ENCODE measurements around the gene ARHGAP23.

ARHGAP23 gene

GRCh38 chr17:38425744-38426143, 2.5 kb upstream of the ARHGAP23 start:
- in situ Hi-C loops (cut with MboI; ENCODE audit: low pct_unique_long_range_greater_than_20kb, low sequenced_read_pairs, unreplicated experiment): no loop called here
- no peak for DNase-seq (ENCODE audit: low spot score)
- no peak for TF ChIP-seq CTCF (IDR thresholded peaks at IDR 0.05; ENCODE audit: extremely low read depth, insufficient read depth, missing control alignments)

DNA sequence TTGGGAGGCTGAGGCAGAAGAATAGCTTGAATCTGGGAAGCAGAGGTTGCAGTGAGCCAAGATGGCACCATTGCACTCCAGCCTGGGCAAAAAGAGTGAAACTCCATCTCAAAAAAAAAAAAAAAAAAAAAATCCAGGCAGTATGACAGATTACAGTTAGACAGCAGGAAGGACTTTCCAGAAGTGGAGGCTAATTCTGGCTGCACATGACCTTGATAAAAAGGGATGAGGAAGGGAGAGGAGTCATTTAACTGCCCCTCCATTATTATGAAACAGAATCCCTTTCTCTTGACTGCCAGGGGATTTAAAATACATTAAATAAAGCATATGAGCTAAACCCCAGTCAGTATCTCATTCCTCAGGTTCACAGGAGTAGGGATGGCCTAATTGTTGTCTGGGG, 1.8 kb upstream of the ARHGAP23 start:
- in situ Hi-C loops (cut with MboI; ENCODE audit: low pct_unique_long_range_greater_than_20kb, low sequenced_read_pairs, unreplicated experiment): no loop called here
- TF ChIP-seq CTCF (IDR thresholded peaks at IDR 0.05; ENCODE audit: extremely low read depth, insufficient read depth, missing control alignments): no peak
- DNase-seq (ENCODE audit: low spot score): no peak

DNA sequence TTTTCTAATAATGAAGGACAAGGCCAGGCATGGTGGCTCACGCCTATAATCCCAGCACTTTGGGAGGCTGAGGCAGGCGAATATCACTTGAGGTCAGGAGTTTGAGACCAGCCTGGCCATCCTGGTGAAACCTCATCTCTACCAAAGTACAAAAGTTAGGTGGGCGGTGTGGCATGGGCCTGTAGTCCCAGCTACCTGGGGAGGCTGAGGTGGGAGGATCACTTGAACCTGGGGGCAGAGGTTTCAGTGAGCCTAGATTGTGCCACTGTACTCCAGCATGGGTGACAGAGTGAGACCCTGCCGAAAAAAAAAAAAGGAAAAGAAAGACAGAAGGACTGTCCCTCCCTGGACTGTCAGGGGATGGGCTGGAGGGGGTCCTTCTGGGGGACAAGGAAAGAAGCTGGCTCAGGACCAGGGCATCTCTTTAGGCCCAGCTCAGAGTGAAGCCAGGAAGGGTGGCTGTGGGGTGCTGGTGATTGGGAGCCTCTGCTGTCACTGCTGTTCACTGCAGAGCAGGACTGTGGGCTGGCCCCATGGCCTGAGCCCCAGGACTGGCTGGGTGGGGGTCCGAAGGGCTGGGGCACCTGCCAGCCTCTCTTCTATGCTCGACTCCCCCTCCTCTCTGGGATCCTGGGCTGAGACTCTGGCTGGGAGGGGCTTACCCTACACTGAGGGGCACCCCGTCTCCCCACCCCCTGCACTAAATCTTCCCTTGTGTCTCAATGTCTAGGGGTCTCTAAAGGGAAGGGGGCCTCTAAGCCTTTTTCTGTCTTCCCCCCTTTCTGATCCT, 909 bp upstream of the ARHGAP23 start:
- in situ Hi-C loops (cut with MboI; ENCODE audit: low pct_unique_long_range_greater_than_20kb, low sequenced_read_pairs, unreplicated experiment): no loop called here
- DNase-seq (ENCODE audit: low spot score): no peak

GRCh38 chr17:38428643-38429371, 543 bp downstream of the ARHGAP23 start:
- no peak for TF ChIP-seq CTCF (IDR thresholded peaks at IDR 0.05; ENCODE audit: extremely low read depth, insufficient read depth, missing control alignments)
- DNase-seq (ENCODE audit: low spot score): no peak
- in situ Hi-C loops (cut with MboI; ENCODE audit: low pct_unique_long_range_greater_than_20kb, low sequenced_read_pairs, unreplicated experiment): no loop called here

More for the DNA sequence above, 909 bp upstream of the ARHGAP23 start:
- TF ChIP-seq CTCF (IDR thresholded peaks at IDR 0.05; ENCODE audit: extremely low read depth, insufficient read depth, missing control alignments): no peak

DNA sequence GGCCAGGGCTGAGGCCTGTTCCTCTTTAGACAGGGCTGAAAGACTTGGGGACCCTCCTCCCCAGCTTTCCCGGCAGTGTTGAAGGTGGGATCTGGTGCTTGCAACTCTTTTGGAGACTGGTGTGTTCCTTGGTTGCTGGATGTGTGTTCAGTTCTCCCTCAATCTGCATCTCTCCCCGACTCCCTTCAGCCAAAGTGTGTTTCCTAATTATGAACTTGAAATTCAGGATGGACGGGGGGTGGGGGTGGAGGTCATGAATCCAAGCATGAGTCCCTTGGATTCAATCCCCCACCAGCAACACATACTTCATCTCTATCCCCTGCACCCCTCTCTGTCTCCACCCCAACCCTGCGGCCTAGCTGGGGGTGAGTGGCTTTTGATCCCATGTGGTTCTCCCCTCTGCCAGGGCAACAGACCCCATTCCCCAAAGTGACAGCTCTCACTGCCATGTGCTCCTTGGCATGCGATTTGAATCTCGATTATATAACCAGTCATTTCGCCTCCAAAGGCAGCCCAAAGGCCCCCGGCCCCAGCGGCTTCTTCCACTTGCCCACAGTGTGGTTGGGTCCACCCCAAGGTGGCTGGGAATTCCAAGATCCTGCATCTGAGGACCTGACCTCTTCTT, 1.3 kb downstream of the ARHGAP23 start:
- in situ Hi-C loops (cut with MboI; ENCODE audit: low pct_unique_long_range_greater_than_20kb, low sequenced_read_pairs, unreplicated experiment): loop anchor here (10.0 kb wide), 1 partner anchor 55 kb away; no protein-coding TSS in a partner anchor
- no peak for TF ChIP-seq CTCF (IDR thresholded peaks at IDR 0.05; ENCODE audit: extremely low read depth, insufficient read depth, missing control alignments)

DNA sequence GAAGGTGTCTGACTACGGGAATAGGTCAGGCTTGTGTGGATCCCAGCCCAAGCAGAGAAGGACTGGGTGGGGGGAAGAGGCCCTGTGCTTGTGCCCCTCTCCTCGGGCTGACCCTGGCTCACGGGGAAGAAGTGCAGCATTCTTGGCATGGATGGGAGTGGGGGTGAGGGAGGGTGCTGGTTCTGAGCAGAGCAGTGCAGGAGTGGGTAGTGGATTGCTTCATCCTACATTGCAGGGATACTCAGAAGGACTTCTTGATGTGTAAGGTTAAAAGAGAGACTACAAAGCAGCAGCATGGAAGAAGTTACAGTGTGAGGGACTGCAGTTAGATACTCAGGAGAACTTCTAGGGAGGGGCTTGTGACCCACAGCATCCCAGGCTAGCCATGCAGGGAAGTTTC, 2.1 kb downstream of the ARHGAP23 start:
- TF ChIP-seq CTCF (IDR thresholded peaks at IDR 0.05; ENCODE audit: extremely low read depth, insufficient read depth, missing control alignments): no peak
- DNase-seq (ENCODE audit: low spot score): no peak
- in situ Hi-C loops (cut with MboI; ENCODE audit: low pct_unique_long_range_greater_than_20kb, low sequenced_read_pairs, unreplicated experiment): loop anchor here (10.0 kb wide), 1 partner anchor 54 kb away; no protein-coding TSS in a partner anchor

More for the DNA sequence above, 1.3 kb downstream of the ARHGAP23 start:
- no peak for DNase-seq (ENCODE audit: low spot score)

All from GM13977 (cell line).